Transverse colon (tissue), 4 donors: Measurements from ENCODE around the gene SPARC. TPM values are rescaled to one million over a fixed set of nuclear protein-coding genes. Genes with fewer than 3 reads are reported as not detected.

Experiments used
- DNase-seq: peaks from one replicate; pipeline ENCODE4 v3.0.0-alpha.2; 2019
- H3K27ac ChIP-seq, 4 donors: fragments of 200-600 bp; sonication (generic); 2 replicates each; pipeline ENCODE4 v1.5.1; 2016 to 2018; ENCODE audit warnings: inconsistent platforms in 4 of 4
- H3K27me3 ChIP-seq: fragments of 200-600 bp; sonication (generic); 2 replicates; pipeline ENCODE4 v1.5.1; 2017; ENCODE audit warnings: inconsistent platforms
- H3K36me3 ChIP-seq, 4 donors: fragments of 200-600 bp; sonication (generic); 2 replicates each; pipeline ENCODE4 v1.5.1; 2017 to 2019; ENCODE audit warnings: inconsistent platforms in 4 of 4
- H3K4me1 ChIP-seq, 4 donors: fragments of 200-600 bp; sonication (generic); 2 replicates each; pipeline ENCODE4 v1.5.1; 2017 to 2020; ENCODE audit warnings: inconsistent platforms in 4 of 4
- H3K4me3 ChIP-seq, 4 donors: fragments of 200-600 bp; sonication (generic); 1 replicate in 1 of 4; 2 replicates in 3 of 4; pipeline versions ENCODE4 v1.5.1 to v1.6.1; 2017 to 2019; ENCODE audit warnings: inconsistent platforms in 4 of 4
- H3K9me3 ChIP-seq, 2 donors: fragments of 200-600 bp; sonication (generic); 2 replicates each; pipeline ENCODE4 v1.5.1; 2017 to 2019; ENCODE audit warnings: inconsistent platforms in 2 of 2
- EP300 ChIP-seq: sonication (generic); formaldehyde crosslinking; IDR thresholded peaks from one replicate; pipeline ENCODE4 v1.6.1; 2017; ENCODE audit warnings: antibody characterized with exemption, low read depth
- POLR2A ChIP-seq: fragments of 450-650 bp; IDR thresholded peaks from one replicate; pipeline ENCODE4 v1.6.1; 2016; ENCODE audit warnings: antibody characterized with exemption, mild to moderate bottlenecking, moderate library complexity
- POLR2AphosphoS5 ChIP-seq, 3 donors: sonication (generic); formaldehyde crosslinking; IDR thresholded peaks; one replicate each; pipeline ENCODE4 v1.6.1; 2016; ENCODE audit warnings: antibody characterized with exemption in 3 of 3
- WGBS, 2 donors: methylation state at CpG; one replicate each; pipeline ENCODE4 v1.1.5; 2018; ENCODE audit warnings: low coverage in 1 of 2; 5-methylcytosine and 5-hydroxymethylcytosine counted together
- in situ Hi-C, 4 donors: fragments of 200-750 bp; cut with MboI; loops; one replicate each; pipeline versions ENCODE4 v1.15.0 to v1.15.1; 2017; ENCODE audit warnings: low sequenced_read_pairs in 3 of 4, low pct_ligation_motif_present in 1 of 4, low pct_unique_long_range_greater_than_20kb in 1 of 4
- intact Hi-C: fragments of 100-400 bp; cut with DNase I; formaldehyde crosslinking; loops from one replicate; pipeline ENCODE4 v1.15.1; 2023; ENCODE audit warnings: low total_unique reads
- total RNA-seq, 4 donors: library from RNA; depleted of rRNA; stranded (reverse); fragments of >200 nt; gene quantifications; one replicate each; pipeline ENCODE4 v1.1.0, GENCODE V29; 2016
- TF ChIP-seq, protein P1 (sequence below), 5 experiments: fragments of 200-600 bp in 3 of 5; fragments of 450-650 bp in 2 of 5; sonication (generic) in 3 of 5; IDR thresholded peaks; 1 replicate in 2 of 5; 2 replicates in 3 of 5; pipeline ENCODE4 v1.5.1; 2016 to 2017; ENCODE audit warnings: antibody characterized with exemption in 5 of 5, inconsistent platforms in 3 of 5, mild to moderate bottlenecking in 2 of 5, moderate library complexity in 1 of 5

The SPARC gene
- total RNA-seq, 4 donors from 2014 or later: 47.9 to 267 (median 85.1) TPM

DNA sequence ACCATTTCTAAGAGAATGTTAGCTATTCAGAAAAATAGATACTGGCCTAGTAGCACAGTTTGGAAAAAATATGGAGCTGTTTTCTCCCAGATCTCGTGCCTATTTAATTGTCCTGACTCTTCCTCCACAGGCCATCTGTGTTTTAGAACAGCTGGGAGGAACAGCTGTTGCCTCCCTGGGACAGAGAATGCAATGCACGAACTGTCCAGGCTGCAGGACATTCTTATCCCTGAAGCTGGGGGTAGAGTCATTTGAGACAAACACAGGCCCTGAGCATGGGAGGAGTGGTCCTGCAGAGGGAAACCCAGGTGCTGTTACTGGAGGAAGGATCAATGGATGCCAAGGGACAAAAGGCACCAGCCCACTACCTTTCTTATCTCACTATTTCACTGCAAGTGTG lies 20.9 kb upstream of the SPARC start:
- in situ Hi-C loops (no loop called here), intact Hi-C loops (loop anchor here (10.0 kb wide), 1 partner anchor 237 kb away; no protein-coding TSS in a partner anchor)
- H3K4me3 ChIP-seq: no peak overlapping the region
- H3K27me3 ChIP-seq: no peaks in the 10 kb centered on the region
- WGBS, 2 donors: 40 to 60% methylated on average over 1 to 2 of the region's 2 CpGs
- no peaks in the 10 kb centered on the region for H3K9me3 ChIP-seq
- TF ChIP-seq, protein P1, sequence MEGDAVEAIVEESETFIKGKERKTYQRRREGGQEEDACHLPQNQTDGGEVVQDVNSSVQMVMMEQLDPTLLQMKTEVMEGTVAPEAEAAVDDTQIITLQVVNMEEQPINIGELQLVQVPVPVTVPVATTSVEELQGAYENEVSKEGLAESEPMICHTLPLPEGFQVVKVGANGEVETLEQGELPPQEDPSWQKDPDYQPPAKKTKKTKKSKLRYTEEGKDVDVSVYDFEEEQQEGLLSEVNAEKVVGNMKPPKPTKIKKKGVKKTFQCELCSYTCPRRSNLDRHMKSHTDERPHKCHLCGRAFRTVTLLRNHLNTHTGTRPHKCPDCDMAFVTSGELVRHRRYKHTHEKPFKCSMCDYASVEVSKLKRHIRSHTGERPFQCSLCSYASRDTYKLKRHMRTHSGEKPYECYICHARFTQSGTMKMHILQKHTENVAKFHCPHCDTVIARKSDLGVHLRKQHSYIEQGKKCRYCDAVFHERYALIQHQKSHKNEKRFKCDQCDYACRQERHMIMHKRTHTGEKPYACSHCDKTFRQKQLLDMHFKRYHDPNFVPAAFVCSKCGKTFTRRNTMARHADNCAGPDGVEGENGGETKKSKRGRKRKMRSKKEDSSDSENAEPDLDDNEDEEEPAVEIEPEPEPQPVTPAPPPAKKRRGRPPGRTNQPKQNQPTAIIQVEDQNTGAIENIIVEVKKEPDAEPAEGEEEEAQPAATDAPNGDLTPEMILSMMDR (IDR thresholded peaks at IDR 0.05): no peak
- TF ChIP-seq EP300 (no peak), POLR2A (no peak), POLR2AphosphoS5 (IDR thresholded peaks at IDR 0.05) (peak in 2 of 3 donors; percentile 15 to 31)
- no peaks in the 10 kb centered on the region for H3K36me3 ChIP-seq
- no peak for DNase-seq
- peaks cover 0 to 16% (median 3%) of the 10 kb centered on the region in 4 donors for H3K4me1 ChIP-seq
- peak overlapping the region; percentile 7 to 47 (median 34) for H3K27ac ChIP-seq

DNA sequence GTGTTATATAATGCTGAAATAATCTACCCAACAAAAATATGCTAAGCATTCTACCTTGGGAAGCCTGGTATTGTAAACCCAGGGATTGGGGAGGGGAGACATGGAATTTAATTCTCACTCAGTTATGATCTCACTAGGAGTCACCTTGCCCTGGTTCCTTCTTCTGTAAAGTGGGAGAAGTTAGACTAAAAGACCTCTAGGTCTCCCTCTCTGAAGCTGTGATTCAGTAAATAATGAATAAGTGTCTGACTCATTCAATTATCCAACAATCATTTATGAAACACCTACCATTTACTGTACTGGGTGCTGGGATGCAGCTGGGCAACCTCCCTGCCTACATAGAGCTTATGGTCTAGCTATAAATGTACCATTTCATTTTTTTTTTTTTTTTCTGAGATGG lies 20.2 kb upstream of the SPARC start:
- Histone ChIP-seq H3K9me3 (no peaks in the 10 kb centered on the region), H3K4me3 (no peak overlapping the region), H3K36me3 (no peaks in the 10 kb centered on the region), H3K4me1 (peaks cover 0 to 16% (median 5%) of the 10 kb centered on the region in 4 donors), H3K27ac (peak overlapping the region in 2 of 4 donors; percentile 26 to 43), H3K27me3 (no peaks in the 10 kb centered on the region)
- no peak for TF ChIP-seq POLR2A
- TF ChIP-seq EP300: no peak
- TF ChIP-seq, protein P1 (IDR thresholded peaks at IDR 0.05): no peak
- no peak for TF ChIP-seq POLR2AphosphoS5 (IDR thresholded peaks at IDR 0.05)
- DNase-seq: no peak
- intact Hi-C loops (loop anchor here (10.0 kb wide), 1 partner anchor 238 kb away; no protein-coding TSS in a partner anchor), in situ Hi-C loops (no loop called here)

DNA sequence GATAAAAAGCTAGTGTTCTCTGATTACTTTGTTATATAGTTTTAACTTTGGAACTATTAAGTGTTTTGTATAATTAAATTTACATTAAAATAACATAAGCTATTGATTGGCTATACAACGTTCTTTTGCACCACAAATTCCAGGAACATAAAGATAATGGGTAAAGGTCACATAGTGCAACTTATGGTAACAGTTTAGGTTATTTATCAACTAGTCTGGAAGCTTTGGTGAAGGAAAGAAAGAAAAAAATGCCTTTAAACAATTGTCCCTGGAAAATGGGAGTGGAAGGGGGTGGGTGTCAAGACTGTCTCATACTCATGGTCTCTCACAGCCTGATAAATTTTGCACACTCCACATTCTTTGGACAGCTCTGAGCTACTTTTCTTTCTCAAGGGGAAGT lies 17.1 kb upstream of the SPARC start:
- H3K4me3 ChIP-seq: no peak overlapping the region
- TF ChIP-seq, protein P1 (IDR thresholded peaks at IDR 0.05): no peak
- TF ChIP-seq POLR2A (no peak), EP300 (no peak), POLR2AphosphoS5 (IDR thresholded peaks at IDR 0.05) (no peak)
- intact Hi-C loops: loop anchor here (10.0 kb wide), 1 partner anchor 241 kb away; no protein-coding TSS in a partner anchor
- in situ Hi-C loops: no loop called here
- no peaks in the 10 kb centered on the region for H3K27me3 ChIP-seq
- 36 to 45% methylated on average over 1 of the region's 1 CpG for WGBS, 2 donors
- no peaks in the 10 kb centered on the region for H3K36me3 ChIP-seq
- no peak overlapping the region for H3K27ac ChIP-seq
- H3K4me1 ChIP-seq: peaks cover 0 to 22% (median 7%) of the 10 kb centered on the region in 4 donors
- no peak for DNase-seq
- no peaks in the 10 kb centered on the region for H3K9me3 ChIP-seq

DNA sequence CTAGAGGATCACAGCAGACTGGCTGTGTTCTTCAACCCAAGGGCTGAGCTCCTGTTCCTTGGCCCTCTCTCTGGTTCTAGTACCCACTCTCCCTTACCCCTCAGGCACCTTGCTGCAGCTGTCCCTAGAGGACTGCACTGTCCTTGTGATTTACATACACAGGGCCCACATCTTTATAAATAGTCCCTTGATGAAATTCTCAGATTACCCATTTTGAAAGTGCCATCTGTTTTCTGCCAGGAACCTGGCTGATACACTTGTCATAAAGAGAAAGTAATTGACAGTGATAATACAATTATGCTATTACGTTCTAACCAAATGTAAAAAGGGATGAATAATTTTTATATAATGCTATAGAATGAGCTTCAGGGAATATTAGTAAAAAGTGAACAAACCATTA lies 16.5 kb upstream of the SPARC start:
- intact Hi-C loops: loop anchor here (10.0 kb wide), 1 partner anchor 242 kb away; no protein-coding TSS in a partner anchor
- 40 to 58% methylated on average over 1 of the region's 1 CpG for WGBS, 2 donors
- in situ Hi-C loops: no loop called here

More for the DNA sequence above, 16.5 kb upstream of the SPARC start:
- Histone ChIP-seq H3K27me3 (no peaks in the 10 kb centered on the region), H3K4me1 (peaks cover 0 to 25% (median 7%) of the 10 kb centered on the region in 4 donors), H3K9me3 (no peaks in the 10 kb centered on the region), H3K36me3 (no peaks in the 10 kb centered on the region), H3K27ac (no peak overlapping the region), H3K4me3 (no peak overlapping the region)
- no peak for DNase-seq
- TF ChIP-seq POLR2A (no peak), EP300 (no peak), POLR2AphosphoS5 (IDR thresholded peaks at IDR 0.05) (no peak)
- TF ChIP-seq, protein P1 (IDR thresholded peaks at IDR 0.05): no peak
